ENCODE results near the gene MXRA7.

The MXRA7 gene

GRCh38 chr17:76720211-76720610 is 9.4 kb upstream of the MXRA7 start:
- H3K9ac ChIP-seq (ENCODE audit: insufficient read length, low read depth), result no peak overlapping the region
- peaks cover 95% of the 10 kb centered on the region for H3K36me3 ChIP-seq (ENCODE audit: insufficient read depth, insufficient read length, low read length)
- no peaks in the 10 kb centered on the region for H3K9me3 ChIP-seq (ENCODE audit: insufficient read depth, low read length)
- H3K27me3 ChIP-seq (ENCODE audit: insufficient read depth, insufficient read length), result no peaks in the 10 kb centered on the region
- TF ChIP-seq ZNF274 (IDR thresholded peaks at IDR 0.05; ENCODE audit: low read depth, low read length) (no peak), SUZ12 (IDR thresholded peaks at IDR 0.05; ENCODE audit: extremely low read depth, insufficient read depth, insufficient read length) (no peak), YY1 (IDR thresholded peaks at IDR 0.05; ENCODE audit: insufficient read depth, insufficient read length) (no peak)
- DNase-seq (ENCODE audit: low read depth, low spot score), result no peak
- no peak overlapping the region for H3K4me3 ChIP-seq (ENCODE audit: insufficient read length, low read depth)
- no peaks in the 10 kb centered on the region for H3K4me1 ChIP-seq (ENCODE audit: insufficient read depth, insufficient read length)

- Histone ChIP-seq H3K4me1 (ENCODE audit: insufficient read depth, insufficient read length) (no peaks in the 10 kb centered on the region), H3K9ac (ENCODE audit: insufficient read length, low read depth) (no peak overlapping the region), H3K27me3 (ENCODE audit: insufficient read depth, insufficient read length) (no peaks in the 10 kb centered on the region), H3K4me3 (ENCODE audit: insufficient read length, low read depth) (no peak overlapping the region), H3K36me3 (ENCODE audit: insufficient read depth, insufficient read length, low read length) (peaks cover 92% of the 10 kb centered on the region), H3K9me3 (ENCODE audit: insufficient read depth, low read length) (no peaks in the 10 kb centered on the region)
- no peak for TF ChIP-seq ZNF274 (IDR thresholded peaks at IDR 0.05; ENCODE audit: low read depth, low read length)
- no peak for TF ChIP-seq SUZ12 (IDR thresholded peaks at IDR 0.05; ENCODE audit: extremely low read depth, insufficient read depth, insufficient read length)
- TF ChIP-seq YY1 (IDR thresholded peaks at IDR 0.05; ENCODE audit: insufficient read depth, insufficient read length), result no peak
- DNase-seq (ENCODE audit: low read depth, low spot score), result no peak
These were observed 7.8 kb upstream of the MXRA7 start for GRCh38 chr17:76718516-76718915.

GRCh38 chr17:76716839-76717215 is 6.1 kb upstream of the MXRA7 start:
- Histone ChIP-seq H3K4me3 (ENCODE audit: insufficient read length, low read depth) (no peak overlapping the region), H3K27me3 (ENCODE audit: insufficient read depth, insufficient read length) (no peaks in the 10 kb centered on the region), H3K9ac (ENCODE audit: insufficient read length, low read depth) (no peak overlapping the region), H3K9me3 (ENCODE audit: insufficient read depth, low read length) (no peaks in the 10 kb centered on the region), H3K36me3 (ENCODE audit: insufficient read depth, insufficient read length, low read length) (peaks cover 80% of the 10 kb centered on the region), H3K4me1 (ENCODE audit: insufficient read depth, insufficient read length) (no peaks in the 10 kb centered on the region)
- no peak for TF ChIP-seq SUZ12 (IDR thresholded peaks at IDR 0.05; ENCODE audit: extremely low read depth, insufficient read depth, insufficient read length)
- TF ChIP-seq YY1 (IDR thresholded peaks at IDR 0.05; ENCODE audit: insufficient read depth, insufficient read length), result no peak
- TF ChIP-seq ZNF274 (IDR thresholded peaks at IDR 0.05; ENCODE audit: low read depth, low read length), result no peak
- DNase-seq (ENCODE audit: low read depth, low spot score), result no peak

GRCh38 chr17:76716146-76716838 is 5.5 kb upstream of the MXRA7 start:
- Histone ChIP-seq H3K9ac (ENCODE audit: insufficient read length, low read depth) (no peak overlapping the region), H3K9me3 (ENCODE audit: insufficient read depth, low read length) (no peaks in the 10 kb centered on the region), H3K4me3 (ENCODE audit: insufficient read length, low read depth) (no peak overlapping the region), H3K4me1 (ENCODE audit: insufficient read depth, insufficient read length) (peaks cover 2% of the 10 kb centered on the region), H3K27me3 (ENCODE audit: insufficient read depth, insufficient read length) (no peaks in the 10 kb centered on the region), H3K36me3 (ENCODE audit: insufficient read depth, insufficient read length, low read length) (peaks cover 74% of the 10 kb centered on the region)
- TF ChIP-seq ZNF274 (IDR thresholded peaks at IDR 0.05; ENCODE audit: low read depth, low read length) (no peak), YY1 (IDR thresholded peaks at IDR 0.05; ENCODE audit: insufficient read depth, insufficient read length) (no peak), SUZ12 (IDR thresholded peaks at IDR 0.05; ENCODE audit: extremely low read depth, insufficient read depth, insufficient read length) (no peak)
- no peak for DNase-seq (ENCODE audit: low read depth, low spot score)

- Histone ChIP-seq H3K27me3 (ENCODE audit: insufficient read depth, insufficient read length) (no peaks in the 10 kb centered on the region), H3K4me3 (ENCODE audit: insufficient read length, low read depth) (no peak overlapping the region), H3K36me3 (ENCODE audit: insufficient read depth, insufficient read length, low read length) (peaks cover 66% of the 10 kb centered on the region), H3K9me3 (ENCODE audit: insufficient read depth, low read length) (no peaks in the 10 kb centered on the region), H3K9ac (ENCODE audit: insufficient read length, low read depth) (no peak overlapping the region), H3K4me1 (ENCODE audit: insufficient read depth, insufficient read length) (peaks cover 4% of the 10 kb centered on the region)
- no peak for DNase-seq (ENCODE audit: low read depth, low spot score)
- TF ChIP-seq YY1 (IDR thresholded peaks at IDR 0.05; ENCODE audit: insufficient read depth, insufficient read length) (no peak), SUZ12 (IDR thresholded peaks at IDR 0.05; ENCODE audit: extremely low read depth, insufficient read depth, insufficient read length) (no peak), ZNF274 (IDR thresholded peaks at IDR 0.05; ENCODE audit: low read depth, low read length) (no peak)
These were observed 4.7 kb upstream of the MXRA7 start for GRCh38 chr17:76715496-76715830.

GRCh38 chr17:76714822-76715495 is 4.2 kb upstream of the MXRA7 start:
- H3K9me3 ChIP-seq (ENCODE audit: insufficient read depth, low read length), result no peaks in the 10 kb centered on the region
- peaks cover 61% of the 10 kb centered on the region for H3K36me3 ChIP-seq (ENCODE audit: insufficient read depth, insufficient read length, low read length)
- H3K9ac ChIP-seq (ENCODE audit: insufficient read length, low read depth), result no peak overlapping the region
- TF ChIP-seq YY1 (IDR thresholded peaks at IDR 0.05; ENCODE audit: insufficient read depth, insufficient read length) (no peak), SUZ12 (IDR thresholded peaks at IDR 0.05; ENCODE audit: extremely low read depth, insufficient read depth, insufficient read length) (no peak), ZNF274 (IDR thresholded peaks at IDR 0.05; ENCODE audit: low read depth, low read length) (no peak)
- H3K4me3 ChIP-seq (ENCODE audit: insufficient read length, low read depth), result no peak overlapping the region
- peaks cover 4% of the 10 kb centered on the region for H3K4me1 ChIP-seq (ENCODE audit: insufficient read depth, insufficient read length)
- DNase-seq (ENCODE audit: low read depth, low spot score), result no peak
- H3K27me3 ChIP-seq (ENCODE audit: insufficient read depth, insufficient read length), result peaks cover 4% of the 10 kb centered on the region

- H3K36me3 ChIP-seq (ENCODE audit: insufficient read depth, insufficient read length, low read length), result peaks cover 56% of the 10 kb centered on the region
These were observed 3.6 kb upstream of the MXRA7 start for GRCh38 chr17:76714336-76714735.

More at GRCh38 chr17:76714336-76714735, 3.6 kb upstream of the MXRA7 start:
- H3K9me3 ChIP-seq (ENCODE audit: insufficient read depth, low read length), result no peaks in the 10 kb centered on the region
- no peak for DNase-seq (ENCODE audit: low read depth, low spot score)
- TF ChIP-seq YY1 (IDR thresholded peaks at IDR 0.05; ENCODE audit: insufficient read depth, insufficient read length), result no peak
- no peak for TF ChIP-seq ZNF274 (IDR thresholded peaks at IDR 0.05; ENCODE audit: low read depth, low read length)
- no peak for TF ChIP-seq SUZ12 (IDR thresholded peaks at IDR 0.05; ENCODE audit: extremely low read depth, insufficient read depth, insufficient read length)
- peaks cover 6% of the 10 kb centered on the region for H3K4me1 ChIP-seq (ENCODE audit: insufficient read depth, insufficient read length)
- peaks cover 10% of the 10 kb centered on the region for H3K27me3 ChIP-seq (ENCODE audit: insufficient read depth, insufficient read length)
- no peak overlapping the region for H3K9ac ChIP-seq (ENCODE audit: insufficient read length, low read depth)
- no peak overlapping the region for H3K4me3 ChIP-seq (ENCODE audit: insufficient read length, low read depth)

Data from NT2/D1 (cell line).